AG08396 (cell line): ENCODE data around the gene ASGR2.
"Not testable (repeated sequence)": the region's sequence is repeated elsewhere in the genome, so short reads cannot be mapped to it uniquely, and the experiment has no call there.

Experiments used
- DNase-seq: peaks from one replicate; pipeline ENCODE4 v3.0.0; 2012; ENCODE audit warnings: low spot score, mixed read lengths

The ASGR2 gene, protein sequence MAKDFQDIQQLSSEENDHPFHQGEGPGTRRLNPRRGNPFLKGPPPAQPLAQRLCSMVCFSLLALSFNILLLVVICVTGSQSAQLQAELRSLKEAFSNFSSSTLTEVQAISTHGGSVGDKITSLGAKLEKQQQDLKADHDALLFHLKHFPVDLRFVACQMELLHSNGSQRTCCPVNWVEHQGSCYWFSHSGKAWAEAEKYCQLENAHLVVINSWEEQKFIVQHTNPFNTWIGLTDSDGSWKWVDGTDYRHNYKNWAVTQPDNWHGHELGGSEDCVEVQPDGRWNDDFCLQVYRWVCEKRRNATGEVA

DNA sequence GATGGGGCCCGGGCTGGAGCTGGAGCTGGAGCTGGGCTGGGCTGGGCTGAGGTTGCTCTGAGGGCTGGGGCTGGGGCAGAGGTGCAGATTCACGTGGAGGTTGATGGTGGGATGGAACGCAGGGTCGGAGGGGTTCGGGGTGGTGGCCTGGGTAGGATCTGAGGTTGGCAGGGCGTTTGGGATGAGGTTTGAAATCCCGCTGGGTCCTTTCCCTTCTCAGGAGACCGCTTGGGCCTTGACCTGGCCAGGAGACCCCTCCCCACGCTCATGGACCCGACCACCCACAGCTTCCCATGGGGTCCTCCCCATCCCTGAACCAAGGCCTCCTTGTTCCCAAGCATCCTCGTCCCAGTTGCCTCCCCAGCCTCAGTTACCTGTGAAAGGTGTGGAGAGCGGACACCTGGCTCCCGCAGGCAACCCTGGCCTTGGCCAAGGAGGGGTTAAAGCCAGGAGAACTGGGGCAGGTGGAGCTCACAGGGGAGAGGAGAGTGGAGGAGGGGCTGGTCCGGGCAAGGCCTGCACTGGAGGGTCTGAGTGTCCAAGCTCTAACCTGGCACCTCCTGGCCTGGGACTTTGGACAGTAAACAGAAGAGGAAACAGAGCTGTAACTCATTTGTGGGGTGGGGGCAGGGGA lies at the start of gene ASGR2:
TSS of gene ASGR2 (minus strand) at position 582 of the 634 bp plus-strand sequence. CDS start 582 bp downstream, outside the sequence.
- no peak for DNase-seq

DNA sequence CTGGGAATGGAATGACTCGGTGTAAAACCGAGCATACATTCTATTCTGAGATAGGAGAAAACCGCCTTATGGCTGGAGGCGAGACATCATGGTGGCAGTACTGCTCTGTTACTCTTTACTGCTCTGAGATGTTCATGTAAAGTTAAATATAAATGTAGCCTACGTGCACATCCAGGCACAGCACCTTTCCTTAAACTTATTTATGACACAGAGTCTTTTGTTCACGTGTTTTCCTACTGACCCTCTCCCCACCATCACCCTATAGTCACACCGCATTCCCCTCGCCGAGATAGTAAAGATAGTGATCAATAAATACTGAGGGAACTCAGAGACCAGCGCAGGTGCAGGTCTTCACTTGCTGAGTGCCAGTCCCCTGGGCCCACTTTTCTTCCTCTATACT lies 44.9 kb upstream of the ASGR2 start:
- not testable (repeated sequence) for DNase-seq

DNA sequence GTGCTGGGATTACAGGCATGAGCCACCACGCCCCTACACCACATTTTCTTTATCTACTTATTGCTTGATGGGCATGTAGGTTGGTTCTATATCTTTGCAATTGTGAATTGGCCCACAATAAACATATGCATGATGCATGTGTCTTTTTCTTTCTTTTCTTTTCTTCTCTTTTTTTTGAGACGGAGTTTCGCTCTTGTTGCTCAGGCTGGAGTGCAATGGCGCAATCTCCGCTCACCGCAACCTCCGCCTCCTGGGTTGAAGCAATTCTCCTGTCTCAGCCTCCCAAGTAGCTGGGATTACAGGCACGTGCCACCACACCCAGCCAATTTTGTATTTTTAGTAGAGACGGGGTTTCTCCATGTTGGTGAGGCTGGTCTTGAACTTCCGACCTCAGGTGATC lies 43.8 kb upstream of the ASGR2 start:
- not testable (repeated sequence) for DNase-seq

DNA sequence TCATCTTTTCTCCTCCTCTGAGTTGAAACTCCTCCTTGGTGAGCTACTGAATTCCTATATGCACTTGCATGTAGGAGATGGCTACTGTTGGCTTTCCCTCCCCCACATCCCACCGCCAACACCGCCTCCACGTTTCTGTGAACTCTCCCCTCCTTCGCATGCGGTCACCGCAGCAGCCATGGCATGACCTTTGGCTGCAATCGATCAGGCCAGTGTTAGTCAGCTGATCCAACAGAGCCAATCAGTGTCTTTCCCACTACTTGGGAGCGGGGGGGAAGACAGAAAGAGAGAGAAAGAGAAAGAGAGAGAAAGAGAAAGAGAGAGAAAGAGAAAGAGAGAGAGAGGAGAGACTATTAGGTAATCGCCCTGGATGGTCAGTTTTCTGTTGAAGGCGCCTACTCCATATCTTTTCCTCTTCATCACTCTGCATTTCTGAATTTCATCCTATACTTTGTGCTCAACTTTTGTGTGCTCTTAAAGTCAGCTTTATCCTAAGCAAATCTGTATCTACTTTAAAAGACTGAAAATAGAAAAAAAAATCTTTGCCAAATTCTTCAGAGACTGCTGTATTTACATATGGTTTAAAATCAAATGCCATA lies 41.8 kb upstream of the ASGR2 start:
- no peak for DNase-seq

DNA sequence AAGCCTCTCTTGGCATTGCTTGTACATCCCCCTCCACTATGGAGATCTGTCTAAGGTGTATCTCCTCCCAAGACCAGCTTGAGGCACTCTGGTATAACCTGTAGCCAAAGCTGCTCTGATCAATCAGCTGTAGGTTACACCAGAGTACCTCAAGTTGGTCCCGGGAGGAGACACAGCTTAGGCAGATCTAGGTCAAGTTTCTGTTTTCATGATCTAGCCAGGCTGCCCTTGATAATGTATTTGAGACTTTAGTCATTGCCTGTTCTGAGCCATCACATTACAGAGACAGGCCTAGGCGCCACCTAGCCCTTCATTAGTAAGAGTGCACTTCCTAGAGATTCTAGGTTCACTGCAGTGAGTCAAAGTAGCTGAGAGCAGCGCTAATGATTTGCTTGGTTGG lies 33.1 kb upstream of the ASGR2 start:
- no peak for DNase-seq

DNA sequence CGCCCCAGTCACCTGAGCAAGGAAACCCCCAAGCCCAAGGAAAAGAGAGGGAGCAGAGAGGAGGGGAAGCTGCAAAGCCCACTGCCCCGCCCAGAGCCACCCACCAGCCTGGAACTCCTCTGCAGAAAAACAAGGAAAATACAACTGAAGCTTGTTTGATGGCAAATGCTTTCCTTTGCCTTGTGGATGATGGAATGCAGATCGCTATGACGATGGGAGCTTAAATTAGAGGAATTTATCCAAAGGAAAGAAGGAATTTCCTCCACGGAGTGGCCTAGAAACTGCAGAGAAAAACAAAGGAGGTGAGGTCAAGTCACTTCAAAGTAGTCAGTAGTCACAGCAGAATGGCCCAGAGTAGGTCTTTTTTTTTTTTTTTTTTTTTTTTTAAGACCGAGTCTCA lies 31.5 kb upstream of the ASGR2 start:
- no peak for DNase-seq

DNA sequence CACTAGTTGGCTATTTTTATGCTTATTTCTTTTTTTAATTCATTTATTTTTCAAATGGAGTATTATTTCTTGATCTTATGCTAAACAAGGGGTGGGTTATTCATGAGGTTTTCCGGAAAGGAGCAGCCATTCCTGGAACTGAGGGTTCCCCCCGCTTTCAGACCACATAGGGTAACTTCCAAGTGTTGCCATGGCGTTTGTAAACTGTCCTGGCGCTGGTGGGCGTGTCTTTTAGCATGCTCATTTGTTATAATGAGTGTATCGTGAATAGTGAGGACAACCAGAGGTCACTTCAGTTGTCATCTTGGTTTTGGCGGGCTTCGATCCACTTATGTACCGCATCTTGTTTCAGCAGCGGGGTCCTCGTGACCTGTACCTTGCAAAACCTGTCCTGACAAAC lies 29.6 kb upstream of the ASGR2 start:
- DNase-seq, result no peak

DNA sequence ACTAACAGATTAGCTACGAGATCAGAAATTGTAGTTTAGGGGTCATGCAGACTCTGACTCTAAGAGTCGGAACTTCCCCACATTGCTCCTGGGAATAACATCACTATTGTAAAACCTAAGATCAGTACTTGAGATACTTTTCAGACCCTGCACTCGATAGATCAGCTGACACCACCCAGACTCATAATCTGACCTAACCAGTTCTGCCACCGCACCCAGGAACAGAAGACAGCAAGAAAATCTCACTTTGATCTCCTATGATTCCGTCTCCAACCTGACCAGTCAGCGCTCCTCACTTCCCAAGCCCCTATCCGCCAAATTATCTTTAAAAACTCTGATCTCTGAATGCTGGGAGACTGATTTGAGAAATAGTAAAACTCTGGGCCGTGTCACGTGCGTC lies 27.2 kb upstream of the ASGR2 start:
- no peak for DNase-seq

DNA sequence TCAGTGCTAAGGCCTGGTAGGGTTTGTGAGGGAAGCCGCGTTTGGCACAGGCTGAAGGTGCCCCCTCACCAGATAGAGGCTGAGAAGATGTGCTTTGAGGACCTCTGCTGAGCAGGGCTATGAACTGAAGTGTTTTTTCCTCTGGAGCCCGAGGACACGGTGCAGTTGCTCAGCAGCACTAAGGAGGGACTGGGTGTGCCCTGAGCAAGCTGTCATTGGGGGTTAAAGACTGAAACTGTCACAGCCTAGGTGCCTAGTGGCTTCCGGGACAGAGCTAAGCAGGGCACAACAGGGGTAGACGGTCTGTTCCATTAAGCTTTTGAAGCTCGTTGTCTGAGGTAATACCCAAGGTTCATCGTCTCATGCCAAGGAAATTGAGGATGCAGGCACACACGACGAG lies 24.8 kb upstream of the ASGR2 start:
- no peak for DNase-seq

DNA sequence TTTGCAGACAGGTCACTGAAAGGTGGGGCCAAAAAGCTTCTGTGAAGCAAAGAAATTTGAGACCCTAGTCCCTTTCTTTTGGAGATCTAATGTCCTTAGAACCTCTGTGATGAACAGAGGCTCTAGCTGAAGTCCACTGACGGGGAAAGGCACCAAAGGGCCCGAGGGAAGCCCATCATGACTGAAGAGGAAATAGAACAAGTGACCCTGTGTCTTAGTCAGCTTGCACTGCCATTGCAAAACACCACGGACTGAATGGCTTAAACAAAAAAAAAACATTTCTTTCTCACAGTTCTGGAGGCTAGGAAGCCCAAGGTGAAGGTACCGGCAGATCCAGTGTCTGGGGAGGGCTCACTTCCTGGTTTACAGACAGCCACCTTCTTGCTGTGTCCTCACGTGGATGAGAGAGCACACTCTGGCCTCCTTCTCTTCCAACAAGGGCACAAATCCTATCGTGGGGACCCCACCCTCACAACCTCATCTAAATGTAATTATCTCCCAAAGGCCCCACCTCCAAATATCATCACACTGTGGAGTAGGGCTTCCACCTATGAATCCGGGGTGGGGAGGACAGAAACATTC lies 24.3 kb upstream of the ASGR2 start:
- no peak for DNase-seq

DNA sequence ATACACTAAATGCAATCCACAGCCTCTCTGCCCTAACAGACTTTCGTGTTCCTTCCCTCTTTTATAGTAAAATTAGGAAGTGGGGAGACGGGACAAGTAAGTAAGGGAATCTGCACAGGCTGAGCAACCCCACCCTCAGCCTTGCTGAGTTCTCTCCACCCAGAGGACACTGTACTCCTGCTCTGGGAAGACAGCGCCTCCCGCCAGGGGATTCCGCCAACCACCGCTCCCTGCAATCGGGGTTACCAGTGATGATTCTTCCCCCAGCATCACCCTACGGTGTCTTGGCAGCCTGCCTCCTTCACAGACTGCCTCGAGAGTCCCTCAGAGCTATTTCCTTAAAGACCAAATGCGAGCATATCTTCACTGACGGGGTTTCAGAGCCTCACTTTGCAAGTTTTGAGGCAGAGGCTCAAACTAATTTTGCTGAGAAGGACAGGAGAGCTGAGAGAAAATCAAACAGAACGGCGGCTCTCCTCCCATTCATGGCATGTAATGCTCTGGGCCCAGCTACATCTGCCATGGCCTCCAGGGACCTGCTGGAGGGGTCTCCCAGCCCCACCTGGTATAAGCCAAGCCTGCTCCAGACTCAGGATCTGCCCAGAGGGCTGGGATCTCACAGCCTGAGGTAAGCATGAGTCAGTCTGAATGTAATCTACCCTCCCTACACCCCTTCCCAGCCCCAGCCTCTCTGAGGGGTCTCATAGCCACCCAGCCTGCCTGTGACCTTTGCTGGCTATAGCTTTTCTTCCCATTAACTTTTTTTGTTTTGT lies 22.7 kb upstream of the ASGR2 start:
- no peak for DNase-seq

DNA sequence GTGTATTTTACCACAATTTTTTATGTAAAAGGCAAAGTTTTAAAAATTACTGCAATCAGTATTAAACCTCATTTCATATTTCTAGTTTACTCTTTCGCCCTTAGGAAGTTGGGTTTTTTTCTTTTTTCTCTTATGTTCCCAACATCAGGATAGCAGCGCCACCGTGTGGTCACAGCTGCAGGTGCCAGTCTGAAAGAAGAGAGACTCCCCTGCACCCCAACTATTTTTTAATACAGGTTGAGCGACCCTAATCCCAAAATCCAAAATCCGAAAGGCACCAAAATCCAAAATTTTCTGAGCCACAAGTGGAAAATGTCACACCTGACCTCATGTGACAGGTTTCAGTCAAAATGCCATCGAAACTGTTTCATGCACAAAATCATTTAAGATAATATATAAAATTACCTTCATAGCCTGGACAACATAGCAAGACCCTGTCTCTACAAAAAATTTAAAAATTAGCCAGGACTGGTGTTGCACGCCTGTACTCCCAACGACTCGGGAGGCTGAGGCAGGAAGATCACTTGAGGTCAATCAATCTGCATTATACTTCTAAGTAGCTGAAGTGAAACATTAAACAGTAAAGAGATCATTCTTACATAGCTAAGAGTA lies 21.8 kb upstream of the ASGR2 start:
- peak; percentile 62 for DNase-seq

DNA sequence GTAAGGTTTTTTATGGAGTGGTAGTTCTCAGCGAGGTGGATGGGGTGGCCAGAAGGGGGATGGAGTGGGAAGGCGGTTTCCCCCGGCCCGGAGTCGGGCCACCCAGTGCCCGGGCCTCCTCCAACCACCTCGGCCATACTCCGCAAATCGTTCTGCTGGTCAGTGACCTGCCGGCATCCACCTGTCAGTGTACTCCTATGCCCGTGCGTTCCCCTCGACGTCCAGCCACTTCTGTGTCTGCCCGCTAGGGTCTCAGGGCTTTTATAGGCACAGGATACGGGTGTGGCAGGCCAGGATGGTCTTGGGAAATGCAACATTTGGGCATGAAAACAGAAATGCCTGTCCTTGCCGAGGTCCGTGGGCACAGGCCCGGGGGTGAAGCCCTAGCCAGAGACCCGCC lies 19.3 kb upstream of the ASGR2 start:
- DNase-seq, result no peak

DNA sequence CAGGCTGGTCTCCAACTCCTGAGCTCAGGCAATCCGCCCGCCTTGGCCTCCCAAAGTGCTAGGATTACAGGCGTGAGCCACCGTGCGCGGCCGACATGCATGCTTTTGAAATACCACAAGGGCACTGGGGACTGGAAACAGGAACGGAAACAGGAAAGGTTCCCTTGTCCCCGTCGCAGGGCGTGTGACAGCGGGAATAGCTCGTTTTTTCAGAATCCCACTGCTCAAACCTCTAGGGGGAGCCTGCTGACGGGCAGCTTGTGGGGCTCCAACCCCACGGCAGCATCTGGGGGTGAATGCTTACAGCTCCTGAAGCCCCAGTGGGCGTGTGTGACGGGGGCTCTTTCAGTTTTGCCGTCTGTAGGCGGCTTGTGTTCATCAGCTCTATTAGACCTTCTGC lies 18.8 kb upstream of the ASGR2 start:
- DNase-seq, result no peak

DNA sequence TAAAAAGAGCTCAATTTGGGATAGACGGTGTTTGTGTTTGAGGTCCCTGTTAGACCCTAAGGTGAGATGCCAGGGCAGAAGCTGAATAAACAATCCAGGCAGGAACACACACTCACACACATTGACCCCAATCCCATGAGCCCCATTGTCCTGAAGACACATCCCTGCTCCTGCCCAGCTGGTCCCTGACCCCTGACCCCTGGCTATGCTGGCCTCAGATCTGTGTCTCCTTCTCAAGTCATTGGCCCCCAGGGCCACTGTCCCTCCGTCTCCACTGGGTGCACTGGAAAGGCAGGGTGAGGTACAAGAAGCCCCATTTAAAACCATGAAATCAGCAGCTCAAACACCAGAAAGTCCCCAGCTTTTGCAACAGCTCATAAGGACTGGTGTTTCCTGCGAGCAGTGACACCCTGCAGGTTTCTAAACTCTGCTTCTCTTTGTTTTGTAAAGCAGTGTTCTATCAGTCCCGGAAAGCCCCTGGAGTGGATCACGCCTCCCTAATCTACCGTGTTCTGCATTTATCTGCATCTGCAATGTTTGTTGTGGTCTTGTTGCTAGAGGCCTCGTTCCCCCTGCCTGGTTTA lies 18.0 kb upstream of the ASGR2 start:
- DNase-seq, result no peak

DNA sequence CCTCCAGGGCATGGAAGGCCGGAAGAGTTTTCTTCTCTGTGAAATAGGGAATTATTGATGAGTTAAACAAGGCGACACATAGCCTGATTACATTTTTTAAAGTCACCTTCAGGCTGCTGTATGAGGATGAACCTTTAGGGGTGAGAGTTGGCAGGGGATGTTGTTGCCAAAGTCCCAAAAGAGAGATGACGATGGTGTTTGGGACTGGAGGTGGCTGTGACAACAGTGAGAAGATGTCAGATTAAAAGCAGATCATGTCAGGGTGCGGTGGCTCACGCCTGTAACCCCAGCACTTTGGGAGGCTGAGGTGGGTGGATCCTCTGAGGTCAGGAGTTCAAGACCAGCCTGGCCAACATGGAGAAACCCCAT lies 16.8 kb upstream of the ASGR2 start:
- no peak for DNase-seq

DNA sequence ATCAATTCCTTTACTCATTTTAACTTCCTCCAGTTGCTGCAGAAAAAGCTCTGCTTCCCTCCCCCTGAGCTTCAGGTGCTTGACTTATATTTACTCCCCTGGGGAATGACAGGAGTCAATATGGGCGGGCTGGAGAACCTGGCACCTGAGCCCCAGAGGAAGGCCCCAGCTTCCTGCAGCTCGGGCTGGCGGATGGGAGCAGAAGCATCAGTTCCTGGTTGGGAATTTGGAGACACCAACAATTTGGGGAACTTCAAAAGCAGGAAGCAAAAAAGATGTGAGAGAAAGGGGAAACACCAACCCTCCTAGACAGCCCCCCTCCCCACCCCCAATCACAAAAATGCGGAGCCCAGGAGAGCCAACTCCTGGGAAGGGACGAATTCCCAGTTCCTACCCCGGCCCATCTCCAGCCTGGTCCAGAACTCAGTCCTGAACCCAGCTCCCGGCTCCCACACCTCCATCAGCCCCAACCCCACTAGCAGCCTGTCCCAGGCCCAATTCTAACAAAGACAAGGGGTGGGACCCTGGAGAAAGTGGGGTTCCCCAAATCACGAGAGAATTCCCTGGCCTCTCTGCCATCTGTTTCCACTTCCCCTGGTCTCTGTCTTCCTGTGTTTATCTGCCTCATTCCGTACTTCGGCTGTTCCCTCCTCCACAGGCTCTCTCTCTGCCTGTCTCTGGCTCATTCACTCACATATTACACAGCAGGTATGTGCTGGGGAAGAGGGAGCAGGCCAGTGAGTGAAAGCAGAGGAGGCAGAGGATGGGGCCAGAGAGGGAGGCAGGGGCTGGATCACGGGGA lies 16.2 kb upstream of the ASGR2 start:
- no peak for DNase-seq

DNA sequence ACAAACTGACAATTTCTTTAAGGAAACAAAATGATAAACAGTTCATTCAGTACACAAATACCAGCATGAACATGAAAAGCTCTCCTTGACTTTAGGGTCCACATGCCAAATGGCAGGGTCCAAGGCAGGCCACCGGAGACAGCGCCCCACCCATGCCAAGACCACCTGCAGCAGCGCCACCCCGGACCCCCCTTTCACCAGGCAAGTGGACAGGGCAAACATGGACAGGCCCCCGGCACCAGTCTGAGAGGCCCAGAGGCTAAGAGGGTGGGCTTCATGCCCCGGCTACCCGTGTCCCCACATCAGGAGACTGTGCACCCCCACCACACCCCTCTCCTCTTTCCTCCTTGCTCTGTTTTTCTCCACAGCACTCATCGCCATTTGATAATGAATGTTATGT lies 14.7 kb upstream of the ASGR2 start:
- no peak for DNase-seq

DNA sequence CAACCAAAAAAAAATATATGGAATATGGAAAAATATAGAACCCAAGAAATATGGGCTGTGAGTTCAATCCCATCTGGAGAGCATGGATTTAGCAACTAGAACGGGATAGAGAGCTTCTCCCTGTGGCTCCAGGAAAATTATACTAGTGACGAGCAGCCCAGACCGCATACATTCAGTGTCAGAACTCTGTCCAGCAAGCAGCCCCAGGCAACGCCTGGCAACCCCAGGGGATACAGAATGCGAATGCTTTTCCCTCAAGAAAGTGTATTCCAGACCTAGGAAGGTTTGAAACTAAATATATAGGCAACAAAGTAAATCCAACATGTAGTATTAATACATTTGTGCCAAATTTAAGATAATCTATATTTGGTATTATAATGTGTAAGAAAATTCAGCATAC lies 13.5 kb upstream of the ASGR2 start:
- DNase-seq, result no peak

DNA sequence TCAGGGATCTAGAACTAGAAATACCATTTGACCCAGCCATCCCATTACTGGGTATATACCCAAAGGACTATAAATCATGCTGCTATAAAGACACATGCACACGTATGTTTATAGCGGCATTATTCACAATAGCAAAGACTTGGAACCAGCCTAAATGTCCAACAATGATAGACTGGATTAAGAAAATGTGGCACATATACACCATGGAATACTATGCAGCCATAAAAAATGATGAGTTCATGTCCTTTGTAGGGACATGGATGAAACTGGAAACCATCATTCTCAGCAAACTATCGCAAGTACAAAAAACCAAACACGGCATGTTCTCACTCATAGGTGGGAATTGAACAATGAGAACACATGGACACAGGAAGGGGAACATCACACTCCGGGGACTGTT lies 12.9 kb upstream of the ASGR2 start:
- not testable (repeated sequence) for DNase-seq

DNA sequence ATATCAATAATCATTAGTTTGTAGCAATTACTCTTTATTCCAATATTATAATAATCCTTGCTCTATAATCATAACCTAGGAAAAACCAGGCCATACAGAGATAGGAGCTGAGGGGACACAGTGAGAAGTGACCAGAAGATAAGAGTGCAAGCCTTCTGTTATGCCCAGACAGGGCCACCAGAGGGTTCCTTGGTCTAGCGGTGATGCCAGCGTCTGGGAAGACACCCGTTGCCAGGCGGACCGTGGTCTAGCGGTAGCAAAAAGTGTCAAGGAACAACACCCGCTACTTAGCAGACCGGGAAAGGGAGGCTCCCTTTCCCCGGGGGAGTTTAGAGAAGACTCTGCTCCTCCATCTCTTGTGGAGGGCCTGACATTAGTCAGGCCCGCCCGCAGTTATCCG lies 11.8 kb upstream of the ASGR2 start:
- DNase-seq, result not testable (repeated sequence)
